ENCODE measurements around the gene DPH7.
"Not testable (repeated sequence)": the region's sequence is repeated elsewhere in the genome, so short reads cannot be mapped to it uniquely, and the experiment has no call there.

DPH7 gene

DNA sequence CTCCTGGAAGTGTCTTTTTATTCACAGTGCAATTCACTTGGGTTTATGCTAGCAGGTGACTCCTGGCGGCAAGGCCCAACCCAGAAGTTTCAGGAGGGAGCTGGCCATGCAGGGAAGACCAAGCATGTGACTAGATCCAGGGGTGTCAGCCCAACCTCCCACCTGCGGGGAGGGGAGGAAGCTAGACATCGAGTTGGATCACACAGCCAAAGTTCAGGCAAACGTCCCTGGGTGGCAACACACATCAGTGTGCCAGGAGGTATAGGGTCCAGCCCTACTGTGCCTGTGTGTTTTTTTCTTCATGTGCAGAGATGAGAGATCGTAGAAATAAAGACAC lies 53.8 kb downstream of the DPH7 start:
- no peak for DNase-seq (ENCODE audit: extremely low read depth, low read depth)
- TF ChIP-seq, protein P1, sequence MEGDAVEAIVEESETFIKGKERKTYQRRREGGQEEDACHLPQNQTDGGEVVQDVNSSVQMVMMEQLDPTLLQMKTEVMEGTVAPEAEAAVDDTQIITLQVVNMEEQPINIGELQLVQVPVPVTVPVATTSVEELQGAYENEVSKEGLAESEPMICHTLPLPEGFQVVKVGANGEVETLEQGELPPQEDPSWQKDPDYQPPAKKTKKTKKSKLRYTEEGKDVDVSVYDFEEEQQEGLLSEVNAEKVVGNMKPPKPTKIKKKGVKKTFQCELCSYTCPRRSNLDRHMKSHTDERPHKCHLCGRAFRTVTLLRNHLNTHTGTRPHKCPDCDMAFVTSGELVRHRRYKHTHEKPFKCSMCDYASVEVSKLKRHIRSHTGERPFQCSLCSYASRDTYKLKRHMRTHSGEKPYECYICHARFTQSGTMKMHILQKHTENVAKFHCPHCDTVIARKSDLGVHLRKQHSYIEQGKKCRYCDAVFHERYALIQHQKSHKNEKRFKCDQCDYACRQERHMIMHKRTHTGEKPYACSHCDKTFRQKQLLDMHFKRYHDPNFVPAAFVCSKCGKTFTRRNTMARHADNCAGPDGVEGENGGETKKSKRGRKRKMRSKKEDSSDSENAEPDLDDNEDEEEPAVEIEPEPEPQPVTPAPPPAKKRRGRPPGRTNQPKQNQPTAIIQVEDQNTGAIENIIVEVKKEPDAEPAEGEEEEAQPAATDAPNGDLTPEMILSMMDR (IDR thresholded peaks at IDR 0.05; ENCODE audit: low read depth, low read length, missing control alignments): no peak
- no peak overlapping the region for H3K4me3 ChIP-seq (replicated peaks; ENCODE audit: low read depth, low read length)

DNA sequence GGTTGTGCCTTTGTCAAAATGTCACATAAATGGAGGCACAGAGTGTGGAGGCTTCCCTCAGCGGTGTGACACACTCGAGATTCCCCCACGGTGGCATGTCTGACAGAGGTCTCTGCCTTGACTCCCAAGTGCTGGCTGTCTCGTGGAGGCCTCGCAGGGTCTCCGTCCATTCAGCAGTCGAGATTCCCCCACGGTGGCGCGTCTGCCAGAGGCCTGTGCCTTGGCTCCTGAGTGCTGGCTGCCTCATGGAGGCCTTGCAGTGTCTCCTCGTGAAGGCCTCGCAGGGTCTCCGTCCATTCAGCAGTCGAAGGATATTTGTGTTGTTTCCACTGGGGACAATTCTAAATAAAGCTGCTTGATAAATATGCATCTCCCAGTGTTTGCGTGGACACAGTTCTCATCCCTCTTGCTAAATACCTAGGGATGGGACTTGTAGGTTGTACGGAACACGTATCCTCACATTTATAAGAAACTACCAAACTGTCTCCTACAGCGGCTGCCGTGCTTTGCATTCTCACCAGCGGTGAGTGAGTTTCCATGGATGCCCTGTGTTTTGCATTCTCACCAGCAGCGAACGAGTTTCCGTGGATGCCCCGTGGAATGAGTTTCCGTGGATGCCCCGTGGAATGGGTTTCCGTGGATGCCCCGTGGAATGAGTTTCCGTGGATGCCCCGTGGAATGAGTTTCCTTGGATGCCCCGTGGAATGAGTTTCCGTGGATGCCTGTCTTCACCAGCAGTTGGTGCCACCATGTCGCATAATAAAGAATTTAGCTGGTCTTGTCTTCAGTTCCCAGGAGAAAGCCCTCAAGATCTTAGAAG lies 54.4 kb downstream of the DPH7 start:
- no peak overlapping the region for H3K4me3 ChIP-seq (replicated peaks; ENCODE audit: low read depth, low read length)
- DNase-seq (ENCODE audit: extremely low read depth, low read depth): no peak
- TF ChIP-seq, protein P1 (IDR thresholded peaks at IDR 0.05; ENCODE audit: low read depth, low read length, missing control alignments): no peak

DNA sequence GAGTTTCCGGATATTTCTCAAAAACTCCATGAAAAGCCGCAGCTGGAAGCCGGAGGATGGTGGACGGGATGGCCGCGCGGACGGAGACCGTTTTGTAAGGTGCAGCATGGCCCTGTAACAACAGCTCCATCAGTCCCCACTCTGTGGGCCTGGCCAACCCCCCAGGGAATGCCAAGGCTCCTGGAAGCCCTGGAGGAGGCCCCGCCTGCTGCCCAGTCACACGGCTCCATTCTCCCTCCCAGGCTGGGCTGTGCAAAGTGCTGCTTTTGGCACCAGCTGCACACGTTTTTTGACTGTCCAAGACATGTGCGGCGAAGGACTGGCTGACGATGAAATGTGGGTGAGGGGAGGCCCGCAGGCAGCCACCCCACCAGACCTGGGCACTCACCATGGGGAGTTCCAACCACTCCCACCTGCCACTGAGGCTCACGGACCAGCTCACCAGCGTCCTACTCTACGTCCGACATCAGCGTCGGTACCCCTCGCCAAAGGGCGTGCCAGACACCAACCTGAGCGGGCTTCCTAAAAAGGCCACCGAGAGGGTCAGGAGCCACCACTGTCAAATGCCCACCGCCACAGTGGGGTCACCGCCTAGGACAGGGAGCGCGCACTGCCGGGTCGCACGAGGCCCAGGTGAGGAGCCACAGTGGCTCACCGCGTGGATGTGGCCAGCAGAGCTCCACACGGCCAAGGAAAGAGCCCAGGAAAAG lies 55.8 kb downstream of the DPH7 start:
- no peak overlapping the region for H3K4me3 ChIP-seq (replicated peaks; ENCODE audit: low read depth, low read length)
- DNase-seq (ENCODE audit: extremely low read depth, low read depth): no peak
- TF ChIP-seq, protein P1 (IDR thresholded peaks at IDR 0.05; ENCODE audit: low read depth, low read length, missing control alignments): no peak

DNA sequence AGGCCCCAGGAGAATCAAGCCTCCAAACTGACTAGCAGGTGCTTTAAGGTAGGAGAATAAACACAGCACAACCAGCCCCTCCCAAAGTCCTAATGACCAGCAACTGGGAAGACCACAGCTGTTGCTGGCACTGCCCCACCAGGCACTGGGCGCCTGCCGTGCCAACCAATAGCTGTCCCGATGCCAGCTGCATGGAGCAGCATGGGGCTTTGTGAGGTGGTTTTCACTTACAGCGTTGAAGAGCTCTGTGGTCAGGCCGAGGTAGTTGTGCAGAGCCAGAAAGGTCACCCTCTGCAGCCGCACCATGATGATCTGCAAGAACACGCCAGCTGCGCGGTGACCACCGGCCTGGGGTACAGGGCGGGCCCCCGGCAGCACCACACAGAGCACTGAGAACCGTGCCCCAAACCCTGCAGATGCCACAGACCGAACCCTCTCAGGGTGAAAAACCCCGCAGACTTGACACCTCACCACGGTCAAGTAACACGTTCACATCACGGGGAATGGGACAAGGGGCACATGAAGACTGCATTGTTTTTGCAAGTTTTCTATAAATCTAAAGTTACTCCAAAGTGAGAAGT lies 57.2 kb downstream of the DPH7 start:
- TF ChIP-seq, protein P1 (IDR thresholded peaks at IDR 0.05; ENCODE audit: low read depth, low read length, missing control alignments): no peak
- H3K4me3 ChIP-seq (replicated peaks; ENCODE audit: low read depth, low read length): no peak overlapping the region
- no peak for DNase-seq (ENCODE audit: extremely low read depth, low read depth)

DNA sequence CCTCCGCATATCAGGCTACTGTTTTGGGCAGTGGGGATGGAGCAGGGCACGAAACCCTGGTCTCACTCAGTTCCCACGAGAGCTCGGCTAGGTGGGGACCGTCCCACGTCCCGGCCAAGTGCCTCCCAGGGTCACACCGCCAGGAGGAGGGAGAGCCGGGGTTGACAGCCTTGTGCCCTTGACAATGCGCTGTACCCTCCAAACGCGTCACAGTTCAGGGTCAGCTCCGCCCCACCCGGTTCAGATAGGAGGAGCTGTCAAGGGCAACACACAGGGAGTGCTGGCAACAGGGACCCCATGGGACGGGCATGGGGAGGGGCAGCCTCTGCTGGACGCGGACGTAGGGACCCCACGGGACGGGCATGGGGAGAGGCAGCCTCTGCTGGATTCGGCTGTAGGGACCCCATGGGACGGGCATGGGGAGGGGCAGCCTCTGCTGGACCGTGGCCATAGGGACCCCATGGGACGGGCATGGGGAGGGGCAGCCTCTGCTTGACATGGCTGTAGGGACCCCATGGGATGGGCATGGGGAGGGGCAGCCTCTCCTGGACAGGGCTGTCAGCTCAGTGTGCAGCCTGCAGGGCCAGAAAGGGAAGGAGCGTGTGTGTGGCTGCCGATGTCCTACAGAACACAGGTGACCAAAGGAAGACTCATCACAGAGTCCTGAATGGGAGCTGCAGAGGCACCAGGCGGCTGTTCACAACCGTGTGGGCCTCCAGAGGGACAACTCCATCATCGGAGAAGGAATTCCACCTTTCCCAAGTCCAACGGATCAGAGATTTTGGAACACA lies 57.9 kb downstream of the DPH7 start:
- DNase-seq (ENCODE audit: extremely low read depth, low read depth): no peak
- TF ChIP-seq, protein P1 (IDR thresholded peaks at IDR 0.05; ENCODE audit: low read depth, low read length, missing control alignments): no peak
- H3K4me3 ChIP-seq (replicated peaks; ENCODE audit: low read depth, low read length): no peak overlapping the region

DNA sequence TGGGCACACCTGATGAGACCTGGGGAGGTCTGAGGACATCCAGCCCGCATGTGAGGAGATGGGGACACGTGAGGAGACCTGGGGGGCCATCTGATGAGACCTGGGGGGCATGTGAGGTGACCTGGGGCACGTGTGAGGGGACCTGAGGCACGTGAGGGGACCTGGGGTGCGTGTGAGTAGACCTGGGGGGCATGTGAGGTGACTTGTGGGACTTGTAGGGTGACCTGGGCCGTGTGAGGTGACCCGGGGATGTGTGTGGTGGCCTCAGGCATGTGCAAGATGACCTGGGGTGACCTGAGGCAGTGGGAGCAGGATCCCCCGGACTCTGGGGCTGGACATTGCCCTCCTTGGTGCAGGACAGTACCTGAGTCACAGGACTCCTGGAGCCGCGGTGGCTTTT lies 59.2 kb downstream of the DPH7 start:
- DNase-seq (ENCODE audit: extremely low read depth, low read depth): no peak
- TF ChIP-seq, protein P1 (IDR thresholded peaks at IDR 0.05; ENCODE audit: low read depth, low read length, missing control alignments): no peak
- H3K4me3 ChIP-seq (replicated peaks; ENCODE audit: low read depth, low read length): no peak overlapping the region

DNA sequence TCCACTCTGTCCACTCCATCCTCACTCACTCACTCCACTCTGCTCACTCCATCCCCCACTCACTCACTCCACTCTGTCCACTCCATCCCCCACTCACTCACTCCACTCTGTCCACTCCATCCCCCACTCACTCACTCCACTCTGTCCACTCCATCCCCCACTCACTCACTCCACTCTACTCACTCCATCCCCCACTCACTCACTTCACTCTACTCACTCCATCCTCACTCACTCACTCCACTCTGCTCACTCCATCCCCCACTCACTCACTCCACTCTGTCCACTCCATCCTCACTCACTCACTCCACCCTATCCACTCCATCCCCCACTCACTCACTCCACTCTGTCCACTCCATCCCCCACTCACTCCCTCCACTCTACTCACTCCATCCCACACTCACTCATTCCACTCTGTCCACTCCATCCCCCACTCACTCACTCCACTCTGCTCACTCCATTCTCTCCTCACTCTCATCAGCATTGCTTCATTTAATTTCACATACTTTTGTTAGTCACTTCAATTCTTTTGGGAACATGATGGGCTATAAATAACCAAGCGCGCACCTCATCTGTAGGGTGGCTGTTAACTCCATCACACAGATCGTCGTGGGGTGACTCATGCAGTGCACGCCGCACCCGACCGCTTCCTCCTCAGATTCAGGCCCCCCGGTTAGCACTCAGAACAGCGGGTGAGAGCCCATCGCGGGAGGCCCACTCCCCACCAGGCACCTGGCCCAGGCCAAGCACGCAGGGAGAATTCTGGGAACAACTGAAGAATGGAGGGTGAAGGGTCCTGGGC lies 59.9 kb downstream of the DPH7 start:
- H3K4me3 ChIP-seq (replicated peaks; ENCODE audit: low read depth, low read length); DNase-seq (ENCODE audit: extremely low read depth, low read depth): not testable (repeated sequence)
